Right atrium auricular region (tissue), 2 donors: ENCODE data around the gene ADAR. TPM values are rescaled to one million over a fixed set of nuclear protein-coding genes. Genes with fewer than 3 reads are reported as not detected.

ENCODE experiments used
- DNase-seq: peaks from one replicate; pipeline ENCODE4 v3.0.0-alpha.2; 2019; ENCODE audit warnings: low spot score
- H3K27ac ChIP-seq, 2 donors: fragments of 200-600 bp; sonication (generic); 1 replicate in 1 of 2; 2 replicates in 1 of 2; pipeline ENCODE4 v1.5.1; 2016 to 2019
- H3K27me3 ChIP-seq, 2 donors: fragments of 200-600 bp; sonication (generic); one replicate each; pipeline versions ENCODE4 v1.5.1 to v1.6.0; 2017 to 2019
- H3K36me3 ChIP-seq: fragments of 200-600 bp; sonication (generic); one replicate; pipeline ENCODE4 v1.5.1; 2016
- H3K4me1 ChIP-seq, 2 donors: fragments of 200-600 bp; sonication (generic); one replicate each; pipeline versions ENCODE4 v1.5.1 to v1.6.0; 2017 to 2019
- H3K4me3 ChIP-seq, 2 donors: fragments of 200-600 bp; sonication (generic); 1 replicate in 1 of 2; 2 replicates in 1 of 2; pipeline ENCODE4 v1.5.1; 2017 to 2019; ENCODE audit warnings: mild to moderate bottlenecking in 1 of 2, moderate library complexity in 1 of 2
- H3K9me3 ChIP-seq, 2 donors: fragments of 200-600 bp; sonication (generic); one replicate each; pipeline ENCODE4 v1.5.1; 2019
- total RNA-seq, 2 donors: library from RNA; depleted of rRNA; stranded (reverse); fragments of >200 nt; gene quantifications; one replicate each; pipeline ENCODE4 v1.1.0, GENCODE V29; 2016
- TF ChIP-seq, protein P1 (sequence below), 2 donors: fragments of 200-600 bp; sonication (generic); IDR thresholded peaks; one replicate each; pipeline ENCODE4 v1.5.1; 2019; ENCODE audit warnings: antibody characterized with exemption in 2 of 2

ADAR gene
- total RNA-seq, 2 donors from 2014 or later, result 39.3 to 51.9 TPM

GRCh38 chr1:154579374-154579773 lies 28.6 kb downstream of the ADAR start:
- peaks cover 56% of the 10 kb centered on the region for H3K36me3 ChIP-seq
- no peak for DNase-seq
- H3K4me1 ChIP-seq, result peaks cover 0 to 30% of the 10 kb centered on the region in 2 donors
- TF ChIP-seq, protein P1, sequence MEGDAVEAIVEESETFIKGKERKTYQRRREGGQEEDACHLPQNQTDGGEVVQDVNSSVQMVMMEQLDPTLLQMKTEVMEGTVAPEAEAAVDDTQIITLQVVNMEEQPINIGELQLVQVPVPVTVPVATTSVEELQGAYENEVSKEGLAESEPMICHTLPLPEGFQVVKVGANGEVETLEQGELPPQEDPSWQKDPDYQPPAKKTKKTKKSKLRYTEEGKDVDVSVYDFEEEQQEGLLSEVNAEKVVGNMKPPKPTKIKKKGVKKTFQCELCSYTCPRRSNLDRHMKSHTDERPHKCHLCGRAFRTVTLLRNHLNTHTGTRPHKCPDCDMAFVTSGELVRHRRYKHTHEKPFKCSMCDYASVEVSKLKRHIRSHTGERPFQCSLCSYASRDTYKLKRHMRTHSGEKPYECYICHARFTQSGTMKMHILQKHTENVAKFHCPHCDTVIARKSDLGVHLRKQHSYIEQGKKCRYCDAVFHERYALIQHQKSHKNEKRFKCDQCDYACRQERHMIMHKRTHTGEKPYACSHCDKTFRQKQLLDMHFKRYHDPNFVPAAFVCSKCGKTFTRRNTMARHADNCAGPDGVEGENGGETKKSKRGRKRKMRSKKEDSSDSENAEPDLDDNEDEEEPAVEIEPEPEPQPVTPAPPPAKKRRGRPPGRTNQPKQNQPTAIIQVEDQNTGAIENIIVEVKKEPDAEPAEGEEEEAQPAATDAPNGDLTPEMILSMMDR (IDR thresholded peaks at IDR 0.05), result no peak
- H3K27me3 ChIP-seq, result no peaks in the 10 kb centered on the region
- no peak overlapping the region for H3K4me3 ChIP-seq
- H3K27ac ChIP-seq, result no peak overlapping the region
- H3K9me3 ChIP-seq, result no peaks in the 10 kb centered on the region

DNA sequence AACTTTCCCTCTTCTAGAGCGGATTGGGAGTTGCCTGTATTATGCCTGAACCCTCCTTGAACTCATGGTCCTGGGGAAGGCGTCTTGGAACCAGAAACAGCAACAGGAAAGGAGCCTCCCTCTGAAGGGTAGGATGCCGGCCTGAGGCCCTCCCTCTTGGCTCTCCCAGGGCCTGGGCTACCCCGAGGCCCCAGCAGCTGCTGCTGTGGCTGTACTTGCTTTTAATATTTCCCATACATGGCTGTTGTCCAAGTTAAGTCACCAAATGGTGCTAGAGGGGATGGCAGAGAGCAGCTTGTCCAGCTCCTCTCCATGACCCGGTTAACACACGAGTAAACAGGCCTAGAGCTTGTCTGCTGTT lies 29.9 kb downstream of the ADAR start:
- TF ChIP-seq, protein P1 (IDR thresholded peaks at IDR 0.05), result no peak
- Histone ChIP-seq H3K36me3 (peaks cover 43% of the 10 kb centered on the region), H3K9me3 (no peaks in the 10 kb centered on the region), H3K27ac (no peak overlapping the region), H3K27me3 (no peaks in the 10 kb centered on the region), H3K4me1 (peaks cover 0 to 21% of the 10 kb centered on the region in 2 donors), H3K4me3 (no peak overlapping the region)
- no peak for DNase-seq

DNA sequence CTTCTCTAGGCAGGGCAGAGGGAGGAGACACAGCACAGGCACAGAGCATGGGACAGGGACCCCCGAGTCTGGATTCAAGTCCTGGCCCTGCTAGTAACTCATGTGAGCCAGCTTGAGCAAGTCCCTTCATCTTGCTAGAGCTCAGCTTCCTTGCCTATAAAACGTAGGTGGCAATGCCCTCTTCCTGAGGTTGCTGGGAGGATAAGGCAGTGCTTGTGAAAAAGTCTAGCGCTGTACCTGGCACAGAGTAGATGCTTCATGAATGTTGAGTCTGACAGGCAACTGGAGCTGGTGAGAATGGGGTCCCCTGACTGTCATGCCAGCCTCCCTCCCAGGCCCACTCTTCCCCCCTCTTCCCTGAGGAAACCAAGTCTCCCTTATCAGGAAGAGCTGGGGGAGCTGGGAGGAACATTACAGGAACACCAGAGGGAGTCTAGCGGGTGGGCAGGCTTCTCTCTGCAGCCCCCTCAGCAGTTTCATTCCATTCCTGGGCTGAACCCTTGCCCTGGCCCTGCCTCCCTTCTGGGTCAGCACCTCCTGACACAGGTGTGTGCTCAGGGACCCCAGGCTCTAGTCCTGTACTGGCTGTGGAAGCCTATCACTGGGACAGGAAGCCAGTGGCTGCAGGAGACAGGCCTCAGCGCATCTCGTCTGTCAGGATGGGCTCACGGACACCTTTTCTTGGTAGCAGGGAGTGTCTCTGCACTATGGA lies 30.5 kb downstream of the ADAR start:
- no peak for DNase-seq

DNA sequence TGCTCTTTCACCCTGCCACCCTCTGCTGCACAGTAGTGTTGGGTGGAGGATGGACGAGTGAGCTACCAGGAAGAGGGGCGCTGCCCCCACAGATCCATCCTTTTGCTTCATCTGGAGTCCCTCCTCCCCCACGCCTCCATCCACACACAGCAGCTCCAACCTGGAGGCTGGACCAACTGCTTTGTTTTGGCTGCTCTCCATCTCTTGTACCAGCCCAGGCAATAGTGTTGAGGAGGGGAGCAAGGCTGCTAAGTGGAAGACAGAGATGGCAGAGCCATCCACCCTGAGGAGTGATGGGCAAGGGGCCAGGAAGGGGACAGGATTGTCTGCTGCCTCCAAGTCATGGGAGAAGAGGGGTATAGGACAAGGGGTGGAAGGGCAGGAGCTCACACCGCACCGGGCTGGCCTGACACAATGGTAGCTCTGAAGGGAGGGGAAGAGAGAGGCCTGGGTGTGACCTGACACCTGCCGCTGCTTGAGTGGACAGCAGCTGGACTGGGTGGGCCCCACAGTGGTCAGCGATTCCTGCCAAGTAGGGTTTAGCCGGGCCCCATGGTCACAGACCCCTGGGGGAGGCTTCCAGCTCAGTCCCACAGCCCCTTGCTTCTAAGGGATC lies 31.9 kb downstream of the ADAR start:
- Histone ChIP-seq H3K36me3 (peaks cover 25% of the 10 kb centered on the region), H3K27ac (no peak overlapping the region), H3K4me3 (no peak overlapping the region), H3K27me3 (no peaks in the 10 kb centered on the region), H3K9me3 (no peaks in the 10 kb centered on the region), H3K4me1 (peaks cover 0 to 21% of the 10 kb centered on the region in 2 donors)
- TF ChIP-seq, protein P1 (IDR thresholded peaks at IDR 0.05), result no peak
- DNase-seq, result no peak

More for the DNA sequence above, 30.5 kb downstream of the ADAR start:
- H3K27ac ChIP-seq, result no peak overlapping the region
- no peaks in the 10 kb centered on the region for H3K27me3 ChIP-seq
- H3K4me3 ChIP-seq, result no peak overlapping the region
- TF ChIP-seq, protein P1 (IDR thresholded peaks at IDR 0.05), result no peak
- H3K9me3 ChIP-seq, result no peaks in the 10 kb centered on the region
- H3K36me3 ChIP-seq, result peaks cover 37% of the 10 kb centered on the region
- H3K4me1 ChIP-seq, result peaks cover 0 to 21% of the 10 kb centered on the region in 2 donors

DNA sequence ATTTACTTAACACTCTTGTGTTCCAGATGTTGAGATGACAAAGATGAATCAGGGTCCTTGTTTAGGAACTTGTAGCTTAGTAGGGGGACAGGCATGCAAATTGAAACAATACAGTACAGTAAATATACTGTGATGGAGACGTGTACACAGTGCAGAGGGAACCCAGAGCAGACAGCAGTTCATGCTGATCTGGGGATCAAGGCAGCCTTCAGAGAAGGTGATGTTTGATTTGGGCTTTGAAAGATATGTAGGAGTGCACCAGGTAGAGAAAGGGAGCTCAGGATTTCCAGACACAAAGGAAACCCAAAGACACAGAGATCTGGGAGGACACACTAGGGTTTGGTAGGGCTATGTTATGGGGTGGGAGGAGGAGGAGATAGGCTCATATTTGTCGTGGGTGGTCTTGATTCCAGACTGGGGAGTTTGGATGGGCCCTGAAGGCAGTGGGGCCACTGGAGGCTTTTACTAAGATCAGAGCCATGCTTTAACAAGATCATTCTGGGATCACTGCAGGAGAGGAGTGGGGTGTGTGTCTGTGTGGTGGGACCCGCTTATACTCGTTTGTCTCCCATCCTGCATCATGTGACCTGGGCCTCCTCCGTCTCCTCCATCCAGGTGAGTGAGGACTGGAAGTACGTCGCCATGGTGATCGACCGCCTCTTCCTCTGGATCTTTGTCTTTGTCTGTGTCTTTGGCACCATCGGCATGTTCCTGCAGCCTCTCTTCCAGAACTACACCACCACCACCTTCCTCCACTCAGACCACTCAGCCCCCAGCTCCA lies 32.6 kb downstream of the ADAR start:
- Histone ChIP-seq H3K27ac (no peak overlapping the region), H3K4me3 (no peak overlapping the region), H3K36me3 (peaks cover 18% of the 10 kb centered on the region), H3K9me3 (no peaks in the 10 kb centered on the region), H3K4me1 (peaks cover 0 to 21% of the 10 kb centered on the region in 2 donors), H3K27me3 (no peaks in the 10 kb centered on the region)
- no peak for DNase-seq
- TF ChIP-seq, protein P1 (IDR thresholded peaks at IDR 0.05), result no peak
